GM21737 (cell line): ENCODE results near the gene PPTC7.

Source experiments
- ATAC-seq: cut with Tn5 transposase; IDR thresholded peaks from one replicate; pipeline ENCODE4 v1.9.1; 2021; ENCODE audit warnings: mild to moderate bottlenecking, moderate library complexity; ENCODE audit not compliant: unreplicated experiment

PPTC7 gene

DNA sequence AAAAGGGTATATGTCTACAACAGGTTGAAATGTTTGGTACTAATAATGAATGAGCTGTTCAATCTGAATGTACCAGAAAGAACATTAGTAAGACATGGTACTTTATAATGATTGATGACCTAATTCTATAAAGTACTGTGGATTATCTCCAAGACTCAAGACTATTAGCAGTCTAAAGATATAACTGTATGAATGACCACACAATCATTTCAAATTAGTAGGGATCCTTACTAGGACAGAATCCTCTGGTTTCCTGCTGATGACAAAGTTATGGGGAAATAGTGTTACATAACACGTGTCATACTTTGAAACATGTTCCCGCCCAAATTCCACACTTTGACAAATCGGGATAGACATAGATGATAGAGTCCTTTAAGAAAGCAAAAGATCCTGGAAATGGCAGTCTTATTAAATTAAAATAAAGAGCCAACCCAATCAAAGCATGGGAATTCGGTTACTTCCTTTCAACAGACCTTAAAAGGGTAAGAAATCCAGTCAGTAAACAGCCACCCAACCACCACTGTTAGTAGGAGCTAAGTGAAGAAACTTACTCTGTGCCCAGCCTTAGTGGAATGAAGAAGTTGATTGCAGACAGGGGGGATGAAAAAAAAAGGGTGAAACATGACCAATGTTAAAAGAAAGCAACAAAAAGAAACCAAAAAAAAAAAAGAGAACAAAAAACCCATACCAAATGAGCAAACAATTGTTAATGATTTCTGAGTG, 84.0 kb downstream of the PPTC7 start:
- ATAC-seq: no peak
